Measurements from ENCODE around the gene CEACAM4. TPM values are rescaled to one million over a fixed set of nuclear protein-coding genes. Genes with fewer than 3 reads are reported as not detected.
"Not testable (repeated sequence)": the region's sequence is repeated elsewhere in the genome, so short reads cannot be mapped to it uniquely, and the experiment has no call there.

CEACAM4 gene
- polyA plus RNA-seq (2013, experiment 1 of 2; ENCODE audit: insufficient read length) = not detected
- not detected for polyA plus RNA-seq (2013, experiment 2 of 2; ENCODE audit: insufficient read length)

DNA sequence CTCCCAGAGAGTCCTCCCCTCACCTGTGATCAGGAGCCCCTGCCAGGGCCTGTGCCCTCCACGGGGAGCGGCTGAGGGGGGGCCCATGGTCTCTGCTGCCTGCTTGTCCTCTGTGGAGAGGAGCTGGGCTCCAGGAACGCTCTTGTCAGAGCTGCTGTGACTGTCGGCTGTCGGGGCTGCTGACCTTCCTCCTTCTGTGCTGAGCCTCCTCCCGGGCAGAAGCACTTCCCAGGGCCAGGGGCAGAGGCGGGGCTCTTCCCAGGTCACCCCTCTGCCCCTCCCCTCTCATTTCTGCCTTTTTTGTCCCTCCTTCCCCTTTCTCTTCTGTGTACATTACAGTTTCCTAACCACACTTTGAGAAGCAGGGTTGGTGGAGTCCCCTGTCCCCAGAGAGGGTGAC is at the start of gene CEACAM4:
CEACAM4 (minus strand) TSS at position 198 of the 400 bp plus-strand sequence; CDS start at position 87, 111 bp downstream.
- no peak for DNase-seq

DNA sequence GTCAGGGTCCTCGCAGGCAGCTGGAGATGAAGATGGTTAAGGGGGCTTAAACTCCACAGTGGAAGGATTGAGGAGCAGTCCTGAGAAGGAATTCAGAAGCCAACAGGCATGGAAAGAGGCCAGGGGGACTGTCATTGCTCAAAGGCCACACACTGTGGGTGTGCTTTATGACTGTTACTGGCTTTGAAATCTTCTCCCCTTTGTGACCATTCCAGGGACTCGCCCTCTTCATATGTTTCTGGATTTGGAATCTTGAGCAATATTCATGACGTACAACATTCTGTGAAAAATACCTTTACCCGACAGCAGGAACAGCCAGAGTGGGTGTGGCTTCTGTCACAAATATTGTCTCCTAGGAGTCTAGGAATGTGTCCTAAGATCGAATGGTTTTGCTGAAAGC is 44.6 kb upstream of the CEACAM4 start:
- DNase-seq = no peak

DNA sequence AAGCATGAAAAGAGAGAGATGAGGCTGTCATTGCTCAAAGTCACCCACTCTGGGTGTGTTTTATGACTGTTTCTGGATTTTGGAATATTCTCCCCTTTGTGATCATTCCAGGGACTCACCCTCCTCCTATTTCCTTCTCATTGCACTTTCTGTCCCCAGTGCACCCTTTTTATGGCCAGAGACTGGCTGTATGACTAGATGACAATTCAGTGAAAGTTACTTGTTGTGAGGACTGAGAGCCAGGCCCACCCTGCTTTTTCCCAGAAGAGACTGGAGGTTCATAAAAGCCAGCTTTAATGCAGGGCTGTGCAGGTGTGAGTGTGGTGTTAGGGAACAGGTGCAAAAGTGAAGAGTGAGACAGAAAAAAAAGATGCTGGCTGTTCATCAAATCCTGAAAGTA is 43.9 kb upstream of the CEACAM4 start:
- DNase-seq = no peak

DNA sequence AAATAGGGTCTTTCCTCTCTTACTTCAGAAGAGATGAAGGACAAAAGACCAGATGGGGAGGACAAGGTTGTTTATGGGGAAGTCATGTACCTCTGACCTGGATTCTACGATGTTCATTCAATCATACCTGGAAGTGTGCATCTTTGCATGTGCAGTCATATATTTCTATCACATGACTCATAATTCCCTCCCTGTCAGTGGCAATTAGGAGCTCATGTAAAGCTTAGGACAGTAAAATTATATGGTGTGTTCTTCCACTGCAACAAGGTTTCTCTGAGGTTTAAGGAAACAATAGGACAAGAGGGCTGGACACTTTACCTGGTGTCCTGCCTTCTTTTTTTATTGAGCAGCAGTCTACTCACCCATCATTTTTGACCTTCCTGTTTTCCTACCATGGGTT is 41.4 kb upstream of the CEACAM4 start:
- DNase-seq = no peak

DNA sequence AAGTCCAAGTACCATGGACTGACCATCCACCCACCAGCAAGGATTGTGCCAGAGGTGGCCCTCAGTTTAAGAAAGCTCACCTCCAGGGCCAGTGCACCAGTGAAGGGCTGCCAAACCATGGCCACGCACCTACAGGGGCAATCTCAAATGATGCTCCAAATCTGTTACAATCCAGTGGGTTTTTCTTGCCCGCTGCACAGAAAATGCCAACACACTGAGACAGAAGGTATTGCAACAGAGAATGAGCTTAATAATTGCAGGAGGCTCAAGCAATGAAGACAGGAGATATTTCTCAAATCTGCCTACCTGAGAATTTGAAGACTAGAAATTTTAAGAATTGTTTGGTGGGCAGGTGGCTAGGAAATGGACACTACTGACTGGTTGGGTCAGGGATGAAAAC is 39.2 kb upstream of the CEACAM4 start:
- no peak for DNase-seq

DNA sequence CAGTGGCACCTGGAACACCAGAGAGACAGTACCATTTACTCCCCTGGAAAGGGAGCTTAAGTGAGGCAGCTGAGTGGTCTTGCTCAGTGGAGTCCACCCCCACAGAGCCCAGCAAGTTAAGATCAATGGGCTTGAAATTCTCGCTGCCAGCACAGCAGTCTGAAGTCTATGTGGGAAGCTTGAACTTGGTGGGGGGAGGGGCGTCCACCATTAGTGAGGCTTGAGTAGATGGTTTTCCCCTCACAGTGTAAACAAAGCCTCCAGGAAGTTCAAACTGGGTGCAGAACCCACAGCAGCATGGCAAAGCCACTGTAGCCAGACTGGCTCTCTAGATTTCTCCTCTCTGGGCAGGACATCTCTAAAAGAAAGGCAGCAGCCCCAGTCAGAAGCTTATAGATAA is 30.3 kb upstream of the CEACAM4 start:
- no peak for DNase-seq

DNA sequence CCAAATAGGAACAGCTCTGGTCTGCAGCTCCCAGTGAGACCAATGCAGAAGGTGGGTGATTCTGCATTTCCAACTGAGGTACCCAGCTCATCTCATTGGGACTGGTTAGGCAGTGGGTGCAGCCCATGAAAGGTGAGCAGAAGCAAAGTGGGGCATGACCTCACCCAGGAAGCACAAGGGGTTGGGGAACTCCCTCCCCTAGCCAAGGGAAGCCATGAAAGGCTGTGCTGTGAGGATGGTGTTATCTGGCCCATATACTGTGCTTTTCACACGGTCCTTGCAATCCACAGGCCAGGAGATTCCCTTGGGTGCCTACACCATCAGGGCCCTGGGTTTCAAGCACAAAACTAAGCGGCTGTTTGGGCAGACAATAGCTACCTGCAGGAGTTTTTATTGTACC is 29.9 kb upstream of the CEACAM4 start:
- DNase-seq = not testable (repeated sequence)

DNA sequence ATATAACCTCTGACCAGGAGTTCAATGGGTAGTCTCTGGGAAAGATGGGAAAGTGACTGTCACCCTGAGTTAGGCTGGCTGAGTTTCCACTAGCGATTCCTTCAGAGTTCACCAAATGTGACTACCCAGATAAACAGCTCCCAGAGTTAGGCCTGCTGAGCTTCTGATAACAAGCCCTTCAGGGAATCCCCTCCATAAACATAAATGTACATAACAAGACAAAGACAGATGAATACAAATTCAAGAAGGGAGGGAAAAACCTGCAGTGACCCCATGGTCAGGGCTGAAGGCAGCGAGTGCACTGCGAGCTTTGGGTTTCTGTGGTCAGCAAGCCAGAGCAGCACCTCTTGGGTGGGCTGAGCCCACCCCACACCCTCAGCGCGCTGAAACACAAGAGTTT is 25.4 kb upstream of the CEACAM4 start:
- DNase-seq = no peak

DNA sequence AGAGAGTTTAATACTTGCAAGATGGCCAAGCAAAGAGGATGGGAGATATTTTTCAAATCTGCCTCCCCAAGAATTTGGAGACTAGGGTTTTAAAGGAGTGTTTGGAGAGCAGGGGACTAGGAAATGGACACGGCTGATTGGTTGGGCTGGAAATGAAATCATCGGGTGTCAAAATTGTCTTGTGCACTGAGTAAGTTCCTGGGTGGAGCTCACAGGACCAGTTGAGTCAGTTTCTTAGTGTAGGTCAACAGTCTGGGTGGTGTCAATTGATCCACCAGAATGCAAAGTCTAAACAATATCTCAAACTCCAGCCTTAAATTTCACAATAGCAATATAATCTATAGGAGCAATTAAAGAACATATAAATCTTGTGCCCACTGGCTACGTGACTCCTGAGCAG is 23.0 kb upstream of the CEACAM4 start:
- DNase-seq = no peak

DNA sequence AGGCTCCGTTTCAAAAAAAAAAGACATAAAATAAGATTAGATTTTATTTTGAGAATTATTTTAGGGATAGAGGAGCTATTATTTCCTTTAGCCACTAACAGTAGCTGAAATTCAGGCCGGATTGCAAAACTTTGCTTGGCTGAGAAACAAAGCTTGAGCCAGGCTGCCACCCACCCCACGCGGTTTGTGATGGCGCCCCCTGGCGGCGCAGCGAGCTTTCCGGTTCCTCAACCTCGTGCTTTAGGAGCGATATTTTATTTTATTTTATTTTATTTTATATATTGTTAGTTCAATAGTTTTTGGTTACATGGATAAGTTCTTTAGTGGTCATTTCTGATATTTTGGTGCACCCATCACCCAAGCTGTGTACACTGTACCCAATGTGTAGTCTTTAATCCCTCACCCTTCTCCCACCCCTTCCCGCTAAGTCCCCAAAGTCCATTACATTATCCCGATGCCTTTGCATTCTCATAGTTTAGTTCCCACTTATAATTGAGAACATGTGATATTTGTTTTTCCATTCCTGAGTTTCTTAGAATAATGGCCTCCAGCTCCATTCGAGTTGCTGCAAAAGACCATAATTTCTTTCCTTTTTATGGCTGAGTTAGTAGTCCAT is 19.8 kb upstream of the CEACAM4 start:
- no peak for DNase-seq

DNA sequence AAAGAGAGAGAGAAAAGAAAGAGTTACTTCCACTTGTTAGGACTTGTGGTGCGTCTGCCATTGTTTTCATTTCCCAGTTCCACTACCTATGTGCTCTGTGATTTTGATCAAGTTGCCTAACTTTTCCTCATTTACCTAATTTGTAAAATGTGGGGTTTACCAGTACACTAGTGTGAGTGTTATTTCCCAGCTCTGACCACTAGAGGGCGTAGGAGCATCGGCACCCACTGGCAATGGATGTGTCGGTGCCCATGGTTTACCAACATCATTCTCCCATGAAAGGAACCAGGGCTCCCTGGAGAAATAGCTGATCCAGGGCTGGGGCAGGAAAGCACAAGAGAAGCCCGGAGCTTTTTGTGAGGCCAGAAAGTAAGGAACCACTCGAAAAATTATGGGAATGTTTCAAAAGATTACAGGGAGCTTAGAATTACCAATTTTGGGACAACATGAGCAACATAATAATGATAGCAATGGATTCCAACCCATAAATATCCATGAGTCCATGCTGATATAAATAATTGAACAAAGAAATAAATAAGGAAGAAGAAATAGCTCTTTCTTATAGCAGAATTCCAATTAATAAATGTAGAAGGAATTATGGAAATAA is 15.1 kb upstream of the CEACAM4 start:
- peak; percentile 50 for DNase-seq

DNA sequence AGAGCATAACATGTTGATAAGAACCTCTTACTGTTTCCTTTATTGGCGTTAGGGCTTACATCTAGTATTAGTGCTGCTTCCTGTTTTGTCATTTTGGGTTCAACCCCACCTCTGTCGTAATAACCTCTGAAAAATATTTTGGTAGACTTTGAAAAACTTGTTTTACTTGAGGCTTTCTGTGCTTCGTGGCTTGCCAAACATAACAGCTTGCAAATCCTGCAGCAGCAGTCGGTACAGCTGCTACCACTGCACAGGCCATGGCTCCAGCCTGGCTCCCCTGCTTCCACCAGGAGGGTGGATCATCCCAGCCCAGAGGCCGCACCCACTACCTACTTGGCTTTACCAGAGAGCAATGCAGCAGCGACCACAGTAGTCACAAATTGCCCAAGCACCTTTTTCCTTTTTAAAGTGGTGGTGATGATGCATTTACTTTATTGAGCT is 11.8 kb upstream of the CEACAM4 start:
- no peak for DNase-seq

DNA sequence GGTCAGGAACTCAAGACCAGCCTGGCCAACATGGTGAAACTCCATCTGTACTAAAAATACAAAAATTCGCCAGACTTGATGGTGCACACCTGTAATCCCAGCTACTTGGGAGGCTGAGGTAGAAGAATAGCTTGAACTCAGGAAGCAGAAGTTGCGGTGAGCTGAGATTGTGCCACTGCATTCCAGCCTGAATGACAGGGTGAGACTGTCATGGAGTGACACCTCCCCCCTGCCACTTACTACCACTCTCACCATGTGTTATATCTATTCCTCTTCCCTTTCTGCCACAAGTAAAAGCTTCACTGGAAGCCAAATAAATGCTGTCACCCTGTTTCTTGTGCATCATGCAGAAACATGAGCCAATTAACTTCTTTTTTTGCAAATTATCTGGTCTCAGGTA is 10.6 kb upstream of the CEACAM4 start:
- no peak for DNase-seq

DNA sequence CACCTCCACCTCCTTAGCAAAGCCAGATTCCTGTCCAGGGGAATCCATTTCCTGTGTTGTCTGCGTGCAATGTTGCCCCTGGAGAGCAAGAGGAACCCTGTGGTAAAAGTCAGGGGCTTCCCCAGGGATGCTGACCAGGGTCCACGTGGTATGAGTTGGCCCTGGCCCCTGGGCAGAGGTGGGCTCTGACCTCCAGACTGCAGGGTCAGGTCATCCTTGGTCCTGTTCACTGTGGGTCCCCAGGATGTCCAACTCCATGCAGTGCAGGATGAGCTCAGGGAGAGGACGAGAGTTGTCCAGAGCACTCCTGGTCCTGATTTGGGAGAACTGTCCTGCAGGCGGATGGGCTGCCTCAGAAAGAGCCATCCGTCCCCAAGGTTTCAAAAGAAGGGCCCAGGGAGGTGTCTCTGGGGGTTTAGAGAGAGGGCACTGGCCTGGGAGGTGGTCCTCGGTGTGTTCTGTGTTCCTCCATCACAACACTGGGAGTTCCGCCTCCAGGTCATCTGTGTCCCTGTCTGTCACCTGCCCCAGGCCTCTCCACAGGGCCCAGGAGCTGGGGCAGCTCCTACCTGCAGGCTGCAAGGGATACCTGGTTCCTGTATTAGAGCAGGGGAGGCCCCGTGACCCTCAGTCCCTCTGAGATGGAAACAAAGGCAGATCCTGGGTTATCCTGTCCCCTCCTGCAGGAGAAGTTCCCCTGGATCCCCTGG is 1.2 kb upstream of the CEACAM4 start:
- DNase-seq = no peak

DNA sequence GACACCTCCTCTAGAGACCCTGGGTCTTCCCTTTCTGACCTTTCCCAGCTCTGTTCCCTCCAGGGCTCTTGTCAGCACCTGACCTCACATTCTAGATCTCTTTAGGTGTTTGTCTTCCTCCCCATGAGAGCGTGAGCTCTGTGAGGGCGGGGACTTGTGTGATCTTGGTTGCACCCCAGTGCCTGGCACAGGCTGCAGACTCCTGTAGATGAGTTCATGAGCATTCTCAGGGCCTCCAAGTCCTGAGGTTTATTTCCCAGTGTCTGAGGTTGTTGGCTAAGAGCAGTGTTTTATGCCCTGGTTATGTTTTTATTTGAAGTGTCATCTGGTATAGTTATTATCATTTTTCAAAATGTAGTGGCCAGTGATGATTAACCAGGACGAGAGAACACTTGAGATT is 596 bp downstream of the CEACAM4 start:
- no peak for DNase-seq

DNA sequence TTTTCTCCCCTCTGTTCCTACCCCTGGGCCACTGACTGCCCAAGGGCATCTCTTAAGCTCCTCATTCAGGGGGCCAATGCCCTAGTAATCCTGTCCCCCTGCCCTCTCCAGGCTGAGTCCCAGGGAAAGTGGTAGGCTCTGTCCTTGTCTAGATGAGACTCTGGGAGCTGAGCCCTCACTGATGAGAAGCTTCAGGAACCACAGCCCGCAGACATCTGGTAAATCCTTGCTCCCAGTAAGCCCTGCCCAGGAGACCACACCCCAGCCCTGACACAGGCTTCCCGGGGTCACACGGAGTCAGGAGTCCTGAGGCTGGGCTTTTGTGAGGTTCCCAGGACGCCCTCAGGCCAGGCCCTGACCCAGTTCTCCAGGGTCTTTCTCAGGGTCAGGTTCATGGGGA is 1.9 kb downstream of the CEACAM4 start:
- DNase-seq = no peak

DNA sequence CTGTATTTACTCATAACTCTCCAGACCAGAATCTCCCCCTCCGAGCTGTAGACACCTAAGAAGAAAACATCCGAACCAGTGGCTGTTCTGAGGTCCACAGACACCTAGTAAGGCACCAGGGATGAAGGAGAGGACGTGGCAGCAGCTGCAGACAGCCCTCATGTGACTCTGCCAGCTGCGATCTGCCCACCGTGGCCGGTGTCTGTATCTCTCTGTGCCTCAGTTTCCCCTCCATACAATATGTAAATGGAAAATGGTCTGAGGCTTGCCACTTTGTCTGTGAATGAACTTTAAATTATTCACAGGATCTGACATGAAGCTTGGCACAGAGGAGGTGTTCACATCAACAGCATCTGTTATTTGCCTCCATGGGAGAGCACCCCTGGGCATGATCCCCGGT is 2.4 kb downstream of the CEACAM4 start:
- DNase-seq = no peak

DNA sequence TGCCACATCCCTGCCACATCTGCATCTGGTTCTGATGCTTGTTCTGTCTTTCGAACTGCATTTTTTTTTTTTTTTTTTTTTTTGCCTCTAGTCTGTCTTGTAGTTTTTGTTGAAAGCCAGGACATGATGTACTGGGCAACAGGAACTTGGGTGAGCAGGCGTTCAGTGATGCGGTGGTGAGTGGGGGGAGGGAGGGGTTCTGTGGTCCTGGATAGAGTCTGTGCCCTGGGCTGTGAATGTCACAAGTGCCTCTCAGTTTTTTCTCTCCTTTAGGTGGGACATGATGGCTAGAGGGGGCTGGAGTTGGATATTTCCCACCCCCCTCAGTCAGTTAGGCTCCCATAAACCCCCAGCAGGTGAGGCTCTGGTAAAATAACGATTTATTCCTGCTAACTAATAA is 3.5 kb downstream of the CEACAM4 start:
- no peak for DNase-seq

DNA sequence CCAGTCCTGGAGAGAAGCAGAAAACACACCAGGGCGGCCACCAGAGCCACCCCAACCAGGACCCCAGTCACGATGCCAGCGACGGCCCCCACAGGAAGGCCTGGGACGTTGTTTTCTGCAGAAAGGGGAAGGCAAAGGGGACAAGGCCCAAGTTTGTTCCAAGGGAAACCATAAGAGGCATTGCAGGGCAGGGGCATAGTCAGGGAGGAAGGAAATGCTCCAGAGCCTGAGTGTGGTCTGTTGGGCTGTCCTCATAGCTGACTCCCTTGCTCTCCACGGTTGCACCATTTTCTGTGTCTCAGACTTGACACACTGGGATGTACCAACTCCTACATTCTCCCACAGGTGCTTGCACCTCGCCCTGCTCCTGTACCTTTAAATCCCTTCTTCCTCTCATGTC is 5.2 kb downstream of the CEACAM4 start:
- no peak for DNase-seq

DNA sequence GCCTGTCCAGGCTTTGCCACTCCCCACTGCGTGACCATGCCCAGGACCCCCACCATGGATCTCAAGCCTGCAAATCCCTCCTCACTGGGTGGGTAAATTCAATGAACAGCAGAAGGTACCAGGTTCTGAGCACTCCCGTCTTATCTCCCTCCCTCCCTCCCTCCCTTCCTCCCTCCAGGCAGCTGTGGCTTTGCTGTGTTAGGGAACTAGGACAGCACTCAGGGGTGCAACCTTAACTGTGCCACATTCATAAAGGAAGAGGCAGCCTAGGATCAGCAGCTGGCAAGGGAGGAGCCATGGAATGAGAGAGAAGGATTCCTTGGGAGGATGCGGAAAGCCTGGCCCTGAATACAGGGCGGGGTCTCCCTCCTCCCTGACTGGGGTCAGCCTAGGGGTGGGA is 5.6 kb downstream of the CEACAM4 start:
- DNase-seq = no peak

DNA sequence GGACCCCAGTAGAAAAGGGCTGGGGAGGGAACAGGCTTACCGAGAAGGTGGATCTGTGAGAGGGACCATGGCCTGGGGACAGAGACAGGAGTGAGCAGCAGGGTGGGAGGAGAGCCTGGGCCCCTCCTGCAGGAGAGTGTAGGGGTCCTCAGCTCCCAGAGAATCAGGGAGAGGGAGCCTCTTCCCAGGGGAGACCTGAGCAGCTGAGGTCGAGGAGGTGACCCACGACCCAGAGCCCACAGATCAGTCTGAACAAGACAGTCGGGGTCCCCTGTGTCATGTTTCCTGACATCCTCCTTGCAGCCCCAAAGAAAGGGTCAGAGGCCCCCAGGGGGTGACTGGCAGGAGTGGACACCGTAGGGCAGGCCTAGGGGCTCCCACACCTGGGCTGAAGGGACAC is 6.7 kb downstream of the CEACAM4 start:
- no peak for DNase-seq

DNA sequence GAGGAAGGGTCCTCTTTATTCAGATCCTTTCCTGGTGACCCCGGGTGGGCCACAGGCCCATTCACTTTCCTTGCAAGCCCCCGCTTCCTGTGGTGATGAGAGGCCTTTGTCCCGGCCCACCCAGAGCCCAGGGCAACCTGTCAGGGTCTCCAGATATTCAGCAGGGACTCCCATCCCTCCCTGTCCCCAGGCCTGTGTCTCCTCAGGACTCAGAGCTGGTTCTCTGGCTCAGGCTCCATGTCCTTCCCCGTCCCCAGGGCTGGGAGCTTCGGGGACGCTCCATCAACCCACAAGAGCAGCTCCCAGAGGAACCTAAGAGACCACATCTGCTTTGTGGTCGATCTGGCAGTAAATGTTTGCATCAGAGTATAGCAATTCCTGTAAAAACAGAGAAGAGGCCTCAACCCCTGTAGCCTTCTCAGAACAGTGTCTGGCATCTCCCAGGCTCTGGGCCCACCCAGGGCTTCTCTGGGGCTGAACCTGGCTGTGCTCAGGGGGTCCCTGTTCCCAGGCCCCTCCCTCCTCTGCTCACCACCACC is 7.8 kb downstream of the CEACAM4 start:
- no peak for DNase-seq

DNA sequence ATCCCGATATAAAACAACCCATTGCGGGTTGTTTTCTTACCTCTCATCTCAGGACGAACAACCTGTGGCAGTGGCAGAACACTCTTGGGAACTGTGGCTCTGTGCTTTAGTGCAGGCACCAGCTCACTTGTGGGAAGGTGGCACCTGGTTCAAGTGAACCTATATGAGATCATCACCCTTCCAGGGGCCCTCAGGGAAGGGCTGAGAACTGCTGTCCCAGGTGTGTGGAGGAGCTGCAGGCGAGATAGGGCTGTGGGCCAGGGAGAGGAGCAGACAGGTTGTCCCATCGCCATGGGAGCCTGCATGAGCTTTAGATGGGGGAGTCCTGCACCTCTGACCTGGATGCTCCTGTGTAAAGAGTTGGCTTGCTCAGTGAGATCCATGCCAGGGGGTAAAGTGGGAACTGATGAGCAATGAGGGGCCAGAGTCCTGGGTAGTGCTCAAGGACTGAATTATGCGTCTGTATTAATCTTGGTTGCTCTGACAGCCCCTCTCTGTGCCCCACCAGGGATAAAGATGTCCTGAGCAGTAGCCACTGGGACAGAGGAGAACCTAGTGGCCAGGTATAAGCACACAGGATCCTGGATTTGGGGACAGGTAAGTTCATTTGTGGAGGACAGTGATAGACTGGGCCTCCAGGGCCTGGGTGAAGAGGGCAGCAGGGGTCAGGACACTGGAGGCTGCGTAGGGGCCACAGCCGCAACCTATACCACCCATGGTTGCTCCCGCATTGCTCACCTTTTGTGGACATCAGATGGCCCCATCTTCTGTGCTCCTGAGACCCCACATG is 8.7 kb downstream of the CEACAM4 start:
- no peak for DNase-seq
